ENCODE results near the gene BEND3.
A peak's percentile ranks its signal among the peaks of the same experiment; 100 is the strongest.

BEND3 gene

GRCh38 chr6:107080036-107080435 is 35.3 kb downstream of the BEND3 start:
- no peak for DNase-seq

GRCh38 chr6:107079429-107079828 is 35.9 kb downstream of the BEND3 start:
- no peak for DNase-seq

- no peak for DNase-seq
Observed at GRCh38 chr6:107077710-107078109, 37.6 kb downstream of the BEND3 start.

- DNase-seq = no peak
Observed at GRCh38 chr6:107075951-107076381, 39.3 kb downstream of the BEND3 start.

GRCh38 chr6:107070686-107071085 is 44.6 kb downstream of the BEND3 start:
- no peak for DNase-seq

- no peak for DNase-seq
Observed at GRCh38 chr6:107069631-107070548, 45.4 kb downstream of the BEND3 start.

GRCh38 chr6:107068691-107069630 is 46.4 kb downstream of the BEND3 start:
- DNase-seq = no peak

- DNase-seq = no peak
Observed at GRCh38 chr6:107066697-107067659, 48.3 kb downstream of the BEND3 start.

GRCh38 chr6:107064579-107065065 is 50.7 kb downstream of the BEND3 start:
- DNase-seq = peak; percentile 78

- DNase-seq = no peak
Observed at GRCh38 chr6:107062691-107063090, 52.6 kb downstream of the BEND3 start.

GRCh38 chr6:107061125-107062020 is 53.9 kb downstream of the BEND3 start:
- DNase-seq = peak; percentile 12

- DNase-seq = no peak
Observed at GRCh38 chr6:107060704-107061103, 54.6 kb downstream of the BEND3 start.

GRCh38 chr6:107059606-107060005 is 55.7 kb downstream of the BEND3 start:
- no peak for DNase-seq

GRCh38 chr6:107057679-107058078 is 57.6 kb downstream of the BEND3 start:
- DNase-seq = no peak

- no peak for DNase-seq
Observed at GRCh38 chr6:107056796-107057195, 58.5 kb downstream of the BEND3 start.

- DNase-seq = no peak
Observed at GRCh38 chr6:107047807-107048206, 67.5 kb downstream of the BEND3 start.

- no peak for DNase-seq
Observed at GRCh38 chr6:107045826-107046675, 69.3 kb downstream of the BEND3 start.

- DNase-seq = no peak
Observed at GRCh38 chr6:107033126-107033525, 82.2 kb downstream of the BEND3 start.

GRCh38 chr6:107032051-107032450 is 83.3 kb downstream of the BEND3 start:
- DNase-seq = no peak

- no peak for DNase-seq
Observed at GRCh38 chr6:107030151-107030550, 85.2 kb downstream of the BEND3 start.
